ENCODE measurements around the gene DCDC1. TPM values are rescaled to one million over a fixed set of nuclear protein-coding genes. Genes with fewer than 3 reads are reported as not detected.

The DCDC1 gene
- total RNA-seq, 1 experiment from 2014 or later, result 1.5 TPM

DNA sequence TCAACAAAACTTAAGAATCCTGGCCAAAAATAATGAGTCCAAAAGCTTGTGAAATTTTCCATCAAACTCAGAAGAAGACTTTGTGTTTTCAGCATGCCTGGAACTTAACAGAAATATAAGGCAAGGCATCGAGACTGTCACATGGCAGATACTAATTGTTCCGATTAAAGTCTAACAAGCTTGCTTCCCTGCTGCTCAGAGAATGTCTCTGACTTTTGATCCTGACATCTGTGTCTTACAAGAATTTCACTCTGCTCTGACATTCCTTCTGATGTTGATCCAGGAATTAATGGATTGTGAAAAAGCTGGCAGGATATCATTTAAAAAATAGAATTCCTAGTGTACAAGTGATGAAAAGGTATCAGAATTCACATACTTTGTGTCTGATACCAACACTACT, 170.2 kb downstream of the DCDC1 start:
- H3K4me3 ChIP-seq (replicated peaks in 1 of 2; ENCODE audit: low read depth in 1 of 2, low read length in 2 of 2), result no peak overlapping the region
- no peaks in the 10 kb centered on the region for H3K9me3 ChIP-seq (ENCODE audit: control insufficient read depth in 1 of 2, insufficient read depth in 1 of 2, low read depth in 1 of 2, low read length in 2 of 2)
- TF ChIP-seq JUND (IDR thresholded peaks at IDR 0.05) (no peak), RAD21 (IDR thresholded peaks at IDR 0.05; ENCODE audit: low read depth) (no peak), CBX3 (IDR thresholded peaks at IDR 0.05; ENCODE audit: low read depth) (no peak), POLR2AphosphoS5 (IDR thresholded peaks at IDR 0.05; ENCODE audit: low read depth, low read length) (no peak), REST (IDR thresholded peaks at IDR 0.05; ENCODE audit: low read depth) (no peak), MAX (IDR thresholded peaks at IDR 0.05) (no peak), CEBPB (IDR thresholded peaks at IDR 0.05; ENCODE audit: low read depth) (no peak), POLR2A (IDR thresholded peaks at IDR 0.05; ENCODE audit: borderline replicate concordance, extremely low read depth, insufficient read depth, insufficient read length) (no peak), EGR1 (IDR thresholded peaks at IDR 0.05; ENCODE audit: low read depth) (no peak), SIN3A (IDR thresholded peaks at IDR 0.05; ENCODE audit: low read depth) (no peak), ZBTB33 (IDR thresholded peaks at IDR 0.05; ENCODE audit: extremely low read depth, insufficient replicate concordance, low read length) (no peak), FOSL1 (IDR thresholded peaks at IDR 0.05; ENCODE audit: low read depth) (no peak), ELF1 (IDR thresholded peaks at IDR 0.05; ENCODE audit: borderline replicate concordance, low read depth) (no peak), SP1 (IDR thresholded peaks at IDR 0.05; ENCODE audit: low read depth) (no peak), EZH2phosphoT487 (IDR thresholded peaks at IDR 0.05; ENCODE audit: borderline replicate concordance) (no peak), EZH2 (IDR thresholded peaks at IDR 0.05) (no peak), ZNF274 (IDR thresholded peaks at IDR 0.05; ENCODE audit: low read depth, low read length) (no peak), ZFX (IDR thresholded peaks at IDR 0.05) (no peak)
- TF ChIP-seq, protein P1, sequence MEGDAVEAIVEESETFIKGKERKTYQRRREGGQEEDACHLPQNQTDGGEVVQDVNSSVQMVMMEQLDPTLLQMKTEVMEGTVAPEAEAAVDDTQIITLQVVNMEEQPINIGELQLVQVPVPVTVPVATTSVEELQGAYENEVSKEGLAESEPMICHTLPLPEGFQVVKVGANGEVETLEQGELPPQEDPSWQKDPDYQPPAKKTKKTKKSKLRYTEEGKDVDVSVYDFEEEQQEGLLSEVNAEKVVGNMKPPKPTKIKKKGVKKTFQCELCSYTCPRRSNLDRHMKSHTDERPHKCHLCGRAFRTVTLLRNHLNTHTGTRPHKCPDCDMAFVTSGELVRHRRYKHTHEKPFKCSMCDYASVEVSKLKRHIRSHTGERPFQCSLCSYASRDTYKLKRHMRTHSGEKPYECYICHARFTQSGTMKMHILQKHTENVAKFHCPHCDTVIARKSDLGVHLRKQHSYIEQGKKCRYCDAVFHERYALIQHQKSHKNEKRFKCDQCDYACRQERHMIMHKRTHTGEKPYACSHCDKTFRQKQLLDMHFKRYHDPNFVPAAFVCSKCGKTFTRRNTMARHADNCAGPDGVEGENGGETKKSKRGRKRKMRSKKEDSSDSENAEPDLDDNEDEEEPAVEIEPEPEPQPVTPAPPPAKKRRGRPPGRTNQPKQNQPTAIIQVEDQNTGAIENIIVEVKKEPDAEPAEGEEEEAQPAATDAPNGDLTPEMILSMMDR (IDR thresholded peaks at IDR 0.05 in 2 of 3, conservative IDR thresholded peaks at IDR 0.05 in 1 of 3; ENCODE audit: borderline replicate concordance in 1 of 3, insufficient read depth in 1 of 3, low read depth in 2 of 3, low read length in 2 of 3), result no peak
- H3K36me3 ChIP-seq (ENCODE audit: control insufficient read depth in 1 of 2, insufficient read depth in 2 of 2, low read length in 2 of 2), result no peaks in the 10 kb centered on the region
- ChIA-PET RAD21 (ENCODE audit: low non-redundant PET in 1 of 2, low total read pairs in 2 of 2, uncharacterized antibody in 2 of 2, unreplicated experiment in 2 of 2) (no interaction called here), CTCF (no interaction called here), POLR2A (no interaction called here)
- H3K4me1 ChIP-seq (ENCODE audit: control insufficient read depth in 1 of 2, insufficient read depth in 2 of 2, low read length in 2 of 2), result no peaks in the 10 kb centered on the region
- H3K4me2 ChIP-seq (ENCODE audit: low read length), result no peak overlapping the region
- H3K9me2 ChIP-seq (ENCODE audit: insufficient read depth), result no peaks in the 10 kb centered on the region
- no peak overlapping the region for H3K27ac ChIP-seq (ENCODE audit: low read depth, low read length)
- no peak overlapping the region for H2AFZ ChIP-seq (ENCODE audit: low read depth, low read length, poor library complexity, severe bottlenecking)
- DNase-seq (ENCODE audit: low read depth, low spot score), result no peak
- no peak for ATAC-seq
- H4K20me1 ChIP-seq (ENCODE audit: insufficient read depth), result no peaks in the 10 kb centered on the region
- H3K9ac ChIP-seq (ENCODE audit: low read length), result no peak overlapping the region
- intact Hi-C loops (cut with micrococcal nuclease), result no loop called here
- BruUV-seq (replicated peaks), result no TSS peak
- H3K27me3 ChIP-seq (ENCODE audit: insufficient read depth, low read length), result no peaks in the 10 kb centered on the region
- no peaks in the 10 kb centered on the region for H3K79me2 ChIP-seq (ENCODE audit: insufficient read depth, low read length)

Measured in HCT116 (cell line).